Mucosa of rectum (tissue), 2 donors: ENCODE results near the gene SWT1.
"Not testable (repeated sequence)": the region's sequence is repeated elsewhere in the genome, so short reads cannot be mapped to it uniquely, and the experiment has no call there.

Source experiments
- H3K27ac ChIP-seq, 2 donors: one replicate each; pipeline ENCODE4 v1.7.0; 2013; ENCODE audit warnings: inconsistent platforms in 2 of 2, low read depth in 2 of 2, low read length in 2 of 2
- H3K27me3 ChIP-seq, 2 donors: one replicate each; pipeline ENCODE4 v1.7.0; 2013; ENCODE audit warnings: low read length in 2 of 2; ENCODE audit not compliant: control insufficient read depth in 2 of 2, insufficient read depth in 2 of 2
- H3K36me3 ChIP-seq, 2 donors: one replicate each; pipeline ENCODE4 v1.7.0; 2013; ENCODE audit warnings: low read length in 2 of 2; ENCODE audit not compliant: control insufficient read depth in 2 of 2, insufficient read depth in 2 of 2
- H3K4me1 ChIP-seq, 2 donors: one replicate each; pipeline ENCODE4 v1.7.0; 2013; ENCODE audit warnings: low read length in 2 of 2, mild to moderate bottlenecking in 1 of 2; ENCODE audit not compliant: control insufficient read depth in 2 of 2, insufficient read depth in 2 of 2
- H3K4me3 ChIP-seq, 2 donors: one replicate each; pipeline ENCODE4 v1.7.0; 2013; ENCODE audit warnings: low read length in 2 of 2
- H3K9ac ChIP-seq, 2 donors: one replicate each; pipeline ENCODE4 v1.7.0; 2013; ENCODE audit warnings: low read length in 2 of 2, low read depth in 1 of 2, mild to moderate bottlenecking in 1 of 2
- H3K9me3 ChIP-seq, 2 donors: one replicate each; pipeline ENCODE4 v1.7.0; 2013; ENCODE audit warnings: low read length in 2 of 2; ENCODE audit not compliant: control insufficient read depth in 2 of 2
- donor health status: healthy.
- donor health status: Normal muscosa, but diverticular disease.

The SWT1 gene

GRCh38 chr1:185213091-185213490 is 56.1 kb downstream of the SWT1 start:
- no peaks in the 10 kb centered on the region for H3K36me3 ChIP-seq
- no peaks in the 10 kb centered on the region for H3K9me3 ChIP-seq
- no peak overlapping the region for H3K27ac ChIP-seq
- no peaks in the 10 kb centered on the region for H3K27me3 ChIP-seq
- H3K4me3 ChIP-seq, result no peak overlapping the region
- no peaks in the 10 kb centered on the region for H3K4me1 ChIP-seq
- no peak overlapping the region for H3K9ac ChIP-seq

GRCh38 chr1:185215911-185216310 is 58.9 kb downstream of the SWT1 start:
- Histone ChIP-seq H3K9me3 (no peaks in the 10 kb centered on the region), H3K4me3 (no peak overlapping the region), H3K9ac (no peak overlapping the region), H3K4me1 (no peaks in the 10 kb centered on the region), H3K27ac (no peak overlapping the region), H3K36me3 (no peaks in the 10 kb centered on the region), H3K27me3 (no peaks in the 10 kb centered on the region)

GRCh38 chr1:185224132-185224531 is 67.2 kb downstream of the SWT1 start:
- Histone ChIP-seq H3K4me3 (no peak overlapping the region), H3K27ac (no peak overlapping the region), H3K9ac (no peak overlapping the region), H3K27me3 (no peaks in the 10 kb centered on the region), H3K4me1 (no peaks in the 10 kb centered on the region), H3K9me3 (no peaks in the 10 kb centered on the region), H3K36me3 (peaks cover 2 to 8% of the 10 kb centered on the region in 2 donors)

GRCh38 chr1:185227161-185227560 is 70.2 kb downstream of the SWT1 start:
- Histone ChIP-seq H3K9me3 (no peaks in the 10 kb centered on the region), H3K4me3 (no peak overlapping the region), H3K4me1 (no peaks in the 10 kb centered on the region), H3K36me3 (peaks cover 2 to 8% of the 10 kb centered on the region in 2 donors), H3K27ac (no peak overlapping the region), H3K27me3 (no peaks in the 10 kb centered on the region), H3K9ac (no peak overlapping the region)

- no peaks in the 10 kb centered on the region for H3K9me3 ChIP-seq
- no peaks in the 10 kb centered on the region for H3K27me3 ChIP-seq
- no peaks in the 10 kb centered on the region for H3K4me1 ChIP-seq
- H3K36me3 ChIP-seq, result no peaks in the 10 kb centered on the region
- no peak overlapping the region for H3K4me3 ChIP-seq
- no peak overlapping the region for H3K27ac ChIP-seq
- no peak overlapping the region for H3K9ac ChIP-seq
Measured at GRCh38 chr1:185228979-185229378, 72.0 kb downstream of the SWT1 start.

GRCh38 chr1:185229981-185230380 is 73.0 kb downstream of the SWT1 start:
- H3K4me3 ChIP-seq, result no peak overlapping the region
- no peaks in the 10 kb centered on the region for H3K27me3 ChIP-seq
- no peaks in the 10 kb centered on the region for H3K9me3 ChIP-seq
- H3K9ac ChIP-seq, result no peak overlapping the region
- H3K27ac ChIP-seq, result no peak overlapping the region
- H3K36me3 ChIP-seq, result no peaks in the 10 kb centered on the region
- H3K4me1 ChIP-seq, result no peaks in the 10 kb centered on the region

- Histone ChIP-seq H3K27ac (no peak overlapping the region), H3K27me3 (no peaks in the 10 kb centered on the region), H3K4me3 (no peak overlapping the region), H3K4me1 (no peaks in the 10 kb centered on the region), H3K9ac (no peak overlapping the region), H3K36me3 (no peaks in the 10 kb centered on the region), H3K9me3 (no peaks in the 10 kb centered on the region)
Measured at GRCh38 chr1:185232874-185233273, 75.9 kb downstream of the SWT1 start.

GRCh38 chr1:185234183-185234582 is 77.2 kb downstream of the SWT1 start:
- not testable (repeated sequence) for H3K4me1 ChIP-seq, H3K36me3 ChIP-seq, H3K27ac ChIP-seq, H3K4me3 ChIP-seq, H3K9me3 ChIP-seq, H3K9ac ChIP-seq, H3K27me3 ChIP-seq

GRCh38 chr1:185237176-185237575 is 80.2 kb downstream of the SWT1 start:
- not testable (repeated sequence) for H3K27ac ChIP-seq, H3K9me3 ChIP-seq, H3K36me3 ChIP-seq, H3K9ac ChIP-seq, H3K4me3 ChIP-seq, H3K27me3 ChIP-seq, H3K4me1 ChIP-seq

- Histone ChIP-seq H3K4me3 (no peak overlapping the region), H3K36me3 (no peaks in the 10 kb centered on the region), H3K27me3 (no peaks in the 10 kb centered on the region), H3K27ac (no peak overlapping the region), H3K9me3 (no peaks in the 10 kb centered on the region), H3K9ac (no peak overlapping the region), H3K4me1 (no peaks in the 10 kb centered on the region)
Measured at GRCh38 chr1:185237661-185238060, 80.7 kb downstream of the SWT1 start.

GRCh38 chr1:185238447-185238846 is 81.5 kb downstream of the SWT1 start:
- no peaks in the 10 kb centered on the region for H3K9me3 ChIP-seq
- no peaks in the 10 kb centered on the region for H3K27me3 ChIP-seq
- H3K27ac ChIP-seq, result no peak overlapping the region
- no peak overlapping the region for H3K9ac ChIP-seq
- H3K36me3 ChIP-seq, result no peaks in the 10 kb centered on the region
- H3K4me3 ChIP-seq, result no peak overlapping the region
- no peaks in the 10 kb centered on the region for H3K4me1 ChIP-seq
